Retina (tissue), 1 donor: Measurements from ENCODE around the gene CERS6.
"Not testable (repeated sequence)": the region's sequence is repeated elsewhere in the genome, so short reads cannot be mapped to it uniquely, and the experiment has no call there.

Source experiments
- DNase-seq: peaks from one replicate; pipeline ENCODE4 v3.0.0-alpha.2; 2016

The CERS6 gene

DNA sequence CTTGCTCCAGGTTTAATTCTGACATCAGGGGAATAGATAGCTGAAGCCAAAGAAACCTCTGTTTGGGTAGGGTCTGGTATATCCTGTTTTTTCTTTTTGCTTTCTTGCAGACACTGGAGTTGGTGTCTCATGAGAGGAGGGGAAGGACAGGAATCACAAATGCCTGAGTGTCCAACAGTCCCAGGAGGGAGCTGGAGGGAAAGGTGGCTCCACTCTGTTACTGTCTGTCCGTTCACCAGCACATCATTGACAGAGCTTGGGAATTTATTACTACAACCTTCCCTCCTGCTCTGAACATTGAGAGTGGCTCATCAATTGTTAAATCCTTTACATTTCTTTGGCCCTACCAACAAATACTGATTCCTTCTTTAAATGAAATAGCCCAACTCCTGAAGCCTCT lies 194.1 kb downstream of the CERS6 start:
- DNase-seq, result no peak

DNA sequence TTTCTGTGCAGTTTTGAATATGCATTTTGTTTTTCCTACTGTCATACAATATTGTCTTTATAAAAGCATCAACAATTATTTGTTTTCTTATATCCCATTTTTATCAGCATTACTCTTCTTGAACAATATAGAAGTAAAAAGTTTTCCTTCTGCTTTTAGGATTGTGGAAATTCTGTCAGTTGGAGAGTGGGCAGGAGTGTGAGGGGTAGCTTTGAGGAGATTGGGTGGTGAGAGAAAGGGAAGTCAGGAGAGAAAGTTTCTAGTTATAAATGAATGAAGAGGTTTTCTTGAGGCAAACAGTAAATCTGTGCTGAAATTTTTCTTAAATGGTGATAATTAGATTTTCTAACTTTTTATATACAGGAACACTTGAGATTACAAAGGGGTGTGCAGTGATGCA lies 194.7 kb downstream of the CERS6 start:
- DNase-seq, result no peak

DNA sequence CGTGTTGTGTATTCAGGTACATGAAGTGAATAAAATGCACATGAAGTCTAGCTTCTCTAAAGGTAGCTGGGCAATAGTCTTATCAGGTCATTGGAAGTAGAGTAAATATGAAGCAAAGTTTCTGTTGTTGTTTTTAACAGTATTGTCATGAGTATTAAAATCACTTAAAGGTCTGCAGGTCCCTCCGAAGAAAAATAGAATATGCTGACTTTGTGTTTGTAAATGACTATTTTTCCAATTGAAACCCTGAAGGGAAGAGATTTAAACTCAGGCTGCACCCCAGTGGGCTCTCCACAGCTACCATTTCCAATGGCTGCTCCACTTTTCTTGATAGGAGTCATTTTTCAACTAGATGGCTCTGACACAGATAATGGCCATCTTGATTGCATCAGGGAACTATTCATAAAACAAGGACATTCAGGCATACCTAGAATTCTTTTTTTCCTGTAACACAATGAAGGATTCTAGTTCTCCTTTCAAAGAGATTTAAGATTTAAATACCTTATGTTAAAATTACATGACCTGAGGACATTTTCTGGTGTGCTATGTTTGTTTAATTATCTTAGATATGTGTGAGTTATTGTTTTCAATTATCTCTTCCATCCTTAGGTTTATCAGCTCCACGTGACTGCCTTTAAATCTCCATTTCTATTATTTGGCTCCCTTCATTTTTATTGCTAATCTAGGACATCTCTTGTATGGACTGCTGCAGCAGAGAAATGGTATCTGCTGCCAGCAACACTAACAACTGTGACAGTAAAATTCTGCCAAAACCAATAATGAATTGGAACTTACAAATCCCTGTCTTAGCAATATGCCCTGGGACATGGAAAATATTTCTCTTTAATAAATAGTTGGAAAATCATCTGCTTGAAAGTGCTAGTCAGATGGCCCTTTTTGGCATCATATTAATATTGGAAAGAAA lies 197.2 kb downstream of the CERS6 start:
- no peak for DNase-seq

DNA sequence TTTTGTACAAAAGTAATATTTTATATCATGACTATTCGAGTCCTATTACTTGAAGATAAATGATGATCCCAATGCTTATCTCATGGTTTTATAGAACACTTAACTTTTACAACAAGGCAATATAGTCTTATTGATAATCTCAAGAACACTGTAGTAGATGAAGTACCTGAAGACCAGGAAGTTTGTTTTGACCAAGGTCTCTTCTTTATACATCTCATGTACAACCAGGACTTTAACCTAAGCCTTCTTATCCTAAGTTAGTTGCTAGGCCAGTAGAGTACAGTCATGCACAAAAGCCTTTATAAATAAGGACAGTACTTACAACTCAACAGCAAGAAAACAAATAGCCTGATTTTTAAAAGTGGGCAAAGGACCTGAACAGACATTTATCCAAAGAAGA lies 198.6 kb downstream of the CERS6 start:
- no peak for DNase-seq

DNA sequence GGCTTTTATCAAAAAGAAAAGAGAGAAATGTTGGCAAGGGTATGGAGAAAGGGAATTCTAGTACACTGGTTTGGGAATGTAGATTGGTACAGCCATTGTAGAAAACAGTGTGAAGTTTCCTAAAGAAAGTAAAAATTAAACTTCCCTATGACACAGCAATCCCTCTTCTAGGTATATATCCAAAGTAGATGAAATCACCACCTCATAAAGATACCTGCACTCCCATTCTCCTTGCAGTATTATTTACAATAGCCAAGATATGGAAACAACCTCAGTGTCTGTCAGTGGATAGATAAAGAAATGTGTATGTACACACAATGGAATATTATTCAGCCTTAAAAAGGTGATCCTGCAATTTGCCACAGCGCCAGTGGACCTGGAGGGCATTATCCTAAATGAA lies 199.1 kb downstream of the CERS6 start:
- no peak for DNase-seq

DNA sequence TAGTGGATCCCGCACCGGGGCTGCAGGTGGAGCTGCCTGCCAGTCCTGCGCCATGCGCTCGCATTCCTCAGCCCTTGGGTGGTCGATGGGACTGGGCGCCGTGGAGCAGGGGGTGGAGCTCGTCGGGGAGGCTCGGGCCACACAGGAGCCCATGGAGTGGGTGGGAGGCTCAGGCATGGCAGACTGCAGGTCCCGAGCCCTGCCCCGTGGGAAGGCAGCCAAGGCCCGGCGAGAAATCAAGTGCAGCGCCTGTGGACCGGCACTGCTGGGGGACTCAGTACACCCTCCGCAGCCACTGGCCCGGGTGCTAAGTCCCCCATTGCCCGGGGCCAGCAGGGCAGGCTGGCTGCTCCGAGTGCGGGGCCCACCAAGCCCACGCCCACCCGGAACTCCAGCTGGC lies 201.3 kb downstream of the CERS6 start:
- not testable (repeated sequence) for DNase-seq

DNA sequence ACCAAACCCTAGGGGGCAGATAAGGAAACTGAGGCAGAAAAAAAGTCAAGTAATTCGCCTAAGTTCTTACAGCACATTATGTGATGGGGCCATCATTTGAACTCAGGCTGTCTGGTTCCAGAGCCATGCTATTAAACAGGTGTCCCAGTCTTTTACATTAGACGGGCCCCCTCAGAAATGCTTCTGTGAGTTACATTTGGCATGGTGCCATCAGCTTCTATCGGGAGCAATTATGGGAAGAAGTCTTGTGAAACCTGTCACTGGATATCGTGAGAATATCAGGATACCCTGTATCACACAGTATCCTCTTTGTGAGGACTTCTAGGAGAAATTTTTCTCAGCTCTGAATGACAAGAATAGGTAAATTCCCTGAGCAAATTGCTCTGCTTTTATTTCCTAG lies 202.6 kb downstream of the CERS6 start:
- DNase-seq, result no peak

DNA sequence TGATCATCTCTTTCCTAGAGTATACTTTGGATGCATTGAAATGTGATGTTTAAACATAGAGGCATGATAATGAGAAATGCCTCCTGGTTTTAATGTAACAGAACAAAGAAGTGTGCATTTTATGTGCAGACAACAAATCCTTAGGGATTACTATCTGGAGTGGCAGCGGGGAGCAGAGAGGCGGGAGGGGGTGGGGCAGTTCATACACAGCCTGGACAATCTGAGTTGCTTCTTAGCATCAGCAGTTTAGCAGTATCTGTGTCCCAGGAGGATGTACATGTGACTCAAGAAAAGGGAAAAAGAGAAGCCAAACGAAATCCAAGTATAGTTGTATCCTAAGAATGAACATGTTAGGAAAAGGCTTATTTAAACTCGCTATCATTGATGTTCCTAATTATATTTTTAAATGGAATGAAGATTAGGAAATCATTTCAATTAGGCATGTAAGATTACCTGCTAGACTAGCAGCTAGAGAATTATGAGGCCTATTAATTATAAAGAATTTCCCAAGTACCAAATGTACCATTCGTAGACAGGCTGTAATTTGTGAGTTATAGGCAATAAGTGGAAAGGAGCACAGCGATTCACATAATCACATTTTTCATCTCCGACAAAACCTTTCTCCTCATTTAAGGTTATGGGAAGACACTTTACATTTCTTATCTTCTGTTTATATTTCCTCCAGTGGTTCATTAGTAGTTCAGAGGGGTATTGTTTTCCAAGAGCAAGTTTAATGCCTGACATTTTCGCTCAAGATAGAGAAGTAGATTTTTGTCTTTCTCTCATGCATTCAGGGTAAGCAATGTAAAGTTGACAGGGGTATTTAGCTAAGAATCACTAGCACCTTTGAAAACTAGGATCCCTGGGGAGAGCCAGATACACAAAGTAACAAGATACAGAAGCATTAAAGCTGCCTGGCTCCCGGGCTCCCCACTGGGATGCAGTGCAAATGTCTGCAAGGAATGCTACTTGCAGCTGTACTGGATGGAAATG lies 205.1 kb downstream of the CERS6 start:
- peak; percentile 39 for DNase-seq

DNA sequence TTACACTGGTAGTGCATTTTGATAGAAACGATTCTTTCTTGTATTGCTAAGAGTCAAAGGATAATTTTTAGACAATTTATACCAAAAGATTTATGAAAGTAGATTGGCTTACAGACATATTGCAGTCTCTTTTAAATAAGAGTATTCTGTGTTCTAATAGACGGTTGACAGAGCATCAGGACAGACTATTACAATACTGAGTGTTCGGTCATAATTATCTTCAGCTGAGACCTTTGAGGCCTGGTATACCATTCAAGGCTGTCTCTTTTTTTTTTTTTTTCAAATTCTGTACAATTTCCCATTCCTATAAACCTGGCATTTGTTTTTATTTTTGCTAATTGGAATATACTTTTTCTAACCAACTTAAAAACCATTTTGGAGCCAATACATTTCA lies 205.8 kb downstream of the CERS6 start:
- DNase-seq, result no peak

DNA sequence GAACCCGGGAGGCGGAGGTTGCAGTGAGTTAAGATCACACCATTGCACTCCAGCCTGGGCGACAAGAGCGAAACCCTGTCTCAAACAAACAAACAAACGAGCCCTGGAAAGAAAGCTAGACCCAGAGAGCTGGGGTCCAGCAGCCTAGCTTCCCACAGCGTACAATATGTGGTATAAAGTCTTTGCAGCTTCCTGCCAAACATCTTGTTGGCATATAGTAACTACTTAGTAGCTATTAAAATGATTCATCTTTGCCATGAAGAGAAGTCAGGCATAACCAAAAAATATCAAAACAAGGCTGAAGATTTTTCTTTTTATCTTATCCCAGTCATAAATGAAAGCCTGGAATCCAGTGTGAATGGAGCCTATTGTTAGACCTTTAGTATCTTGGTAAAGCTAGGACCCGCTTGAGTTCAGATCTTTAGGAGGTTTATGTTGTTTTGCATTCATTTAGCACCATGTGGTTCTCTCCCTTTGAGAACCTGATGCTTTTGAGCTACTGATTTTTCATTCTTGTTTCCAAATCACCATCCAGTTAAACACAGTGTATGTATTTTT lies 206.7 kb downstream of the CERS6 start:
- DNase-seq, result no peak

DNA sequence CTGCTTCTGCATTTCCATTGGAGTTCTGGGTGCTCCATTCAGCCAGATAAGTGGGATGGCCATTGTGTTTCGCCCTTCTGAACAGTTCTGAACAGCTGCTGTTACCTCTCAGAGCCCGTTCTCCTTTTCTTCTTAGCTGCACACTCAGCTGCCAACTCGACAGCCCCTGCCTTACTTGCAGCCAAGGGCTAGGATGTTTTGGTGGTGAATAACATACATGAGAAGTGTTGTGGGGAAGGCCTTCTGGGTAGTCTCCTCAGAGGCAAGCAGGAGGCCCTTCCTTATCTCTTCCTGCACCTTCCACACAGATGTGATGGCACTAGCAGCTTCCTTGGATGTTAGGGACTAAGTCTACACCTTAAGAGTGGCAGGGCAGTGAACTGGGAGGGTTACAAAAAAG lies 207.9 kb downstream of the CERS6 start:
- no peak for DNase-seq

DNA sequence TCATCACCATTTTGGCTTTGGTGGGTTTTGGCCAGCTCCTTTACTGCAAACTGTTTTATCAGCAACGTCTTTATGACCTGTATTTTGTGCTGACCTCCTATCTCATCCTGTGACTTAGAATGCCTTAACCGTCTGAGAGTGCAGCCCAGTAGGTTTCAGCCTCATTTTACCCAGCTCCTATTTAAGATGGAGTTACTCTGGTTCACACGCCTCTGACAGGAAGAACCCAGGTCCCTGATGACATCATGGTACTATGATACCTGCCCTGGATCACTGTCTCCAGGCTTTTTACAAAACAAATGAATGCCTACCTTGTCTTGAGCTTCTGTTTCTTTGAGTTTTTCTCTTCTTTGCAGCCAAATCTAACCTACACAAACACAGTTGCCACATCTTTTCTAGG lies 208.6 kb downstream of the CERS6 start:
- DNase-seq, result not testable (repeated sequence)

DNA sequence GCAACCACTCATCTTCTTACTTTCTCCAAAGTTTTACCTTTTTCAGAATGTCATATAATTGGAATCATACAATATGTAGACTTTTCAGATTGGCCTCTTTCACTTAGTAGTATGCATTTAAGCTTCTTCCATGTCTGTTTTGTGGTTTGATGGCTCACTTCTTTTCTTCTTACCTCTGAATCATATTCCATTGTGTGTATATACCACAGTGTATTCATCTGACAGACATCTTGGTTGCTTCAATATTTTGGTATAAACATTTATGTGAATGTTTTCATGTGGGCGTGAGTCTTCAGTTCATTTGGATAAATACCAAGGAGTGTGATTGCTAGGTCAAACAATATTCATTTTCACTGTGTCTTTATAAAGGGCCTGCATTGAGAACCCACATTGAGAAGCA lies 210.3 kb downstream of the CERS6 start:
- DNase-seq, result no peak

DNA sequence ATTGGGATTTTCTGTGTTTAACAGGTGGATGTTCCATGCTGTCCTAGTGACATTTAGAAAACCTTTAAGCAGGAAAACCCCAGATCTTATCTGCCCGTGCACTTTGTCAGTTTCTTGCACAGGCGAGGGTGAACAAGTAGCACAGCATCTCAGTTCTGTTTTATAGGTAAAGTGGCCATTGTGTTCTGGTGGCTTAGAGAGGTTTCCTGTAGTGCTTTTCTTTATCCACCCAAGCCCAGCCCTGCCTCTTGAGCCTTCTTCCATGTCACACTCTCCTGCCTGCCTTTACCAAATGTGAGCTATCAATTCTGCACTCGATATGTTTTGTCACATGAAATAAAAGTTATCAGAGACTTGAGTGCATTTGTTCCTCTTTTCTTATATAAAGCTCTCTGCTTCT lies 211.1 kb downstream of the CERS6 start:
- DNase-seq, result no peak

DNA sequence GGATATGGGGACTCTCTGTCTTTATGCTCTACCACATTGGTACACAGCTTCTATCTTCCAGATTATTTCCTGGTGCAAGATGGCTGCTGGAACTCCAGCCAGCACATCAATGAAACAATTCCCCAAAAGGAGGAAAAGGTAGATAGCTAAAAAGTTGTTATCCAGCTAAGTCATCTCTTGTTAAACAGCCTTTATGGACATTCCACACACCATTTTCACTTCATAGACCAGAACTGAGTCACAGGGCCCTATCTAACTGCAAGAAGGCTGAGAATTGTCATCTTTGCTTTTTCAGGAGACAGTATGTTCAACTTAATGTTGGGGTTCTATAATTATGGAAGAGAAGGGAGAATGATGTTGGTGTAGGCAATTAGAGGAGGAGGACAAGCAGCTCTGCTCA lies 213.1 kb downstream of the CERS6 start:
- no peak for DNase-seq

DNA sequence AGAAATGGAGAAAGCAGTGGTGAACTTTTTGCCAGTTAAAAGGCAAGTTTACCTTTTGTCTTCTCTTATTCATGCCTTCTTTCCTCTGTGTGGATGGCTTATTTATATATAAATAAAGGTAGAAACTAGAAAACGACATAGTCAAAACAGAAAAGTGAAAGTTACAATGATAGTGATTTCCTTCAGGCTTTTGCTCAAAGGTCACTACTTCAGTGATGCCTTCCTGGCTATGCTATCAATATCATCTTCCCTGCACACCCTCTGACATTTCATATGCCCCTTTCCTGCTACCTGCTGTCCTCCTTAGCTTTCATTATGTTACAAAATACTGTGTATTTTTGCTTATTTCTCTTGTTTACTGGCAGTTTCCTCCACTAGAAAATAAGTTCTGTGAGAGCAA lies 214.4 kb downstream of the CERS6 start:
- DNase-seq, result no peak

DNA sequence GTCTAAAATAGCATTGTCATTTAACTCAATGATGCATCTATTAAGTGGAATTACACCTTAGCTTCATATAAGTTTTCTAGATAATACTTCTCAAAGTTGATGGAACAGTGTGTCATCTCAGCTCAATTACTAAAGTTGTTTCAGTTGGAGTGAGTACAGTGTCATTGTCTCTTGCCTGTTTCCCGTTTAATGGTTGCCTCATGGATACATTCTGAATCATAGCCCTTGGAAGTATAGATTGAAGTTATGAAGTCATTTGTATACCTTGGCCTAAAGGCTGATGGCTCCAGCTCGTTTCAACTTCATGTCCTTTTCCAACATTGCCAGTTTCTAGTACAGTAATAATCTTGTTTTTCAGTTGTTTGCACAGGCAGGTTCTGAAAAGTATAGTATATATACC lies 215.9 kb downstream of the CERS6 start:
- no peak for DNase-seq

DNA sequence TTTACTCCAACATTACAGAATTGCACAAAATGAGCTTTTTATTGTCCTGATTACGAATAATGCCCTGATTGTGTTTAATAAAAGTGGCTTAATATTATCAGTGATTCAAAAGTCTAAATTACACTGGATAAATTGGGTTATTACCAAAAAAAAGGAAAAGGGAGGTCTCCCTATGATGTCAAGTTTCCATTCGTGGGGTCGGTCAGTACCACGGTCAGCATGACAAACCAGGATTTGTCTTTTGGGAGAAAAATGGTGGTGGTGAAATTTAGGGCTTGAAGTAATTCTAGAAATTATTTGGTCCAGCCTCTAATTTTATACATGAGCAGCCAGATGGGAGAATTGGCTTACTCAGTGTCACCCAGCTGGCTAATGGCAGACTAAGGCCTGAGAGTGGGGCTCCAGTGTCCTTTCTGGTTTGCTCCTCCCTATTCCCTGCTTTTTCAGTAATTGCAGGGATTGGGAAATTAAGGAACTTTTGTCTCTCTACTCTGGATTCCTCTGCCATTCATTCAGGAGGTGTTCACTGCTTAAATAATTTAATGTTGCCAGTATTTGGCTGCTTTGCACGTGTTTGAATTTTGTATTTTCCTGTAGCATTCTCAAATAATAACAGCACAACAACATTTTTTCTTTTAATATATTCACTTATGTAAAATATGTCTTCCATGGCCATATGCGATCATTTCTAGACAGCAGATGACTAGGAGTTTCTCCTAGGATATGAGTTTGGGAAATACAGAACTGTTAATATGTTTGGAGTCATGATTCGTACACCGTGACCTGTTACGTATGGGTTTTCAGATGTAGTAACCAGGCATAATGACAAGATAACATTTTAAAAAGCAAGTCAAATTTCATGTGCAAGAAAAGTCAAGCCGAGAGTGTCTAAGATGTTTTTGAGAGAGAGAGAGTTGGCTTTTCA lies 217.5 kb downstream of the CERS6 start:
- DNase-seq, result no peak

DNA sequence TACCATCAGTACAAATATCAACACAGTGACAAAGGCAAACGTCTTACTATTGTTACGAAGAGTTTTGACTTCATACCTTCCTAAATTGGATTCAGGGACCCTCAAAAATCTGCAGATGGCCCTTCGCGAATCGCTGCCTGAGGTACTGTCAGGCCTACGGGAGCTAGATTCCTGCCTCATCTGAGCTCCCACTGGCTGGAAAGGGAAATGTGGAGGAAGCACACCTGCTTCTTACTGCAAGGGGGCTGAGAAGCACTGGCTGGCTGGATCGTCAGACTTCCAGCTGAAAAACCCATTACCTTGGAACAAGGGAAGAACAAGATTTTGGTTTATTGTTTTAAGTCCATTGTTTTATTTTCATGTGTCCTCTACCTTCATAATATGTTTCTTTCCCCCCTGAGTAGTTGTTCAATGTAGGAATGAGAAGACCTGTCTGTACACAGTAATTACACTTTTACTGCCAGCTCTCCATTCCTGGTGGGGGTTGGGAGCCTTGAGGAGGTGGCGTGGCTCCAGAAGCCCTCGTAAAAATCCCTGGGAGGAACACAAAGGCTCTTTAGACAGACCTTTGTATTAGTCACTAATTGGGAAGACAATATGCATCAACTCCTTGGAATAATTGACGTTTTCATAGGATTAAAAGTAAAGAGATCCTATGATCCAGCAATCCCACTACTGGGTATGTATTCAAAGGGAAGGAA lies 222.2 kb downstream of the CERS6 start:
- DNase-seq, result no peak

DNA sequence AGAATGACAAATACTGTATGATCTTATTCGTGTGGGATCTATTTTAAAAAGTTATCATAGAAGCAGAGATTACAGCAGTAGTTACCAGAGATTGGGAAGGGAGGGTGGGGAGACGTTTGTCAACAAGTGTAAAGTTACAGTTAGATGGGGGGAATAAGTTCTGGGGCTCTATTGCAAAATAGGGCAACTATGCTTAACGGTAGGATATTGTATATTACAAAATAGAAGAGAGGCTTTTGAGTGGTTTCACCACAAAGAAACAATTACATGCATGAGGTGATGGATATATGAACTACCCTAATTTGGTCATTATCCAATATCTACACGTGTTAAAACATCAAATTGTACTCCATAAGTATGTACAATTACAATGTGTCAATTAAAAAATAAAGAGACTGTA lies 223.0 kb downstream of the CERS6 start:
- DNase-seq, result no peak

DNA sequence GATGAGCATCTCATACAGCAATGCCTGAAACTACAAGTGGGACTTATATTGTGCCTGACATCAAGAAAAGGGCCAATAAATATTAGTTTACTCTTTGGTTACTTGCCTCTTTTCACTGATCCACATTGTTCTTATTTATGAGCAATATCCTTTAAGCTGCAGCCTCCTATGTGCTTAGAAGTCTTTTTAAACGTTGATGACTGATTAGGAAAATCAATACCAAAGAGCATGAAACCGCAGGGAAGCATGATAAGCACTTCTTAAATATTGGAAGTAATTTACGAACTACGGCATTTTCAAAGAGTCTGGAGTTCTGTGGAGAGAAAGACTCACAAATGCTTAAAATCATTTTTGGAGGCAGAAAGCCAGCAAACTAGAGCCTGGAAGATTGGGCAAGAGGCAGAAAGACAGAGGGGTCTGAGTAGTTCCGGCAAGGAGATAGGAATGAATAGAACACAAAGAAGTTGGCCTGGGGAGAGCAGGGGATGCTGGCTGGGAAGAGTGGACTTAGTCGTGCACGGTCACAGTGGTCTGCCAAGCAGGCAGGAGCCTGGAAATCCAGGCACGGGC lies 223.8 kb downstream of the CERS6 start:
- no peak for DNase-seq
